CD14-positive monocyte (primary cell): ENCODE results near the gene SECTM1. TPM values are rescaled to one million over a fixed set of nuclear protein-coding genes. Genes with fewer than 3 reads are reported as not detected.
A peak's percentile ranks its signal among the peaks of the same experiment; 100 is the strongest.

ENCODE experiments used
- DNase-seq, 3 donors: peaks; one replicate each; pipeline ENCODE4 v3.0.0-alpha.2; 2011 to 2022
- H2AFZ ChIP-seq: 2 replicates; pipeline ENCODE4 v1.6.0; 2012; ENCODE audit warnings: mild to moderate bottlenecking, low read depth, low read length, inconsistent platforms; ENCODE audit not compliant: insufficient read depth, poor library complexity, severe bottlenecking
- H3K27ac ChIP-seq, 2 donors: 1 replicate in 1 of 2; 2 replicates in 1 of 2; pipeline ENCODE4 v1.5.1; 2012 to 2013; ENCODE audit warnings: low read length in 2 of 2, control low read depth in 1 of 2, inconsistent platforms in 1 of 2, low read depth in 1 of 2, mild to moderate bottlenecking in 1 of 2
- H3K27me3 ChIP-seq, 2 donors: one replicate each; pipeline versions ENCODE4 v1.6.0 to v1.6.1; 2011 to 2013; ENCODE audit warnings: low read length in 2 of 2; ENCODE audit not compliant: control insufficient read depth in 2 of 2, insufficient read depth in 2 of 2
- H3K36me3 ChIP-seq, 2 donors: replicated peaks in 1 of 2; 1 replicate in 1 of 2; 2 replicates in 1 of 2; pipeline versions ENCODE4 v1.5.1 to v1.6.1; 2012 to 2013; ENCODE audit warnings: low read length in 2 of 2, control low read depth in 1 of 2, inconsistent platforms in 1 of 2, mild to moderate bottlenecking in 1 of 2; ENCODE audit not compliant: insufficient read depth in 2 of 2, control insufficient read depth in 1 of 2
- H3K4me1 ChIP-seq, 2 donors: 1 replicate in 1 of 2; 2 replicates in 1 of 2; pipeline versions ENCODE4 v1.5.1 to v1.6.1; 2012 to 2013; ENCODE audit warnings: low read length in 2 of 2, control low read depth in 1 of 2, inconsistent platforms in 1 of 2, mild to moderate bottlenecking in 1 of 2, moderate library complexity in 1 of 2; ENCODE audit not compliant: insufficient read depth in 2 of 2, control insufficient read depth in 1 of 2
- H3K4me2 ChIP-seq: replicated peaks from 2 replicates; pipeline ENCODE3; 2012; ENCODE audit warnings: low read length, moderate library complexity, mild to moderate bottlenecking; ENCODE audit not compliant: poor library complexity, severe bottlenecking; ENCODE audit errors: extremely low read depth
- H3K4me3 ChIP-seq, 3 experiments: fragments of 200-600 bp in 1 of 3; sonication (generic) in 1 of 3; replicated peaks in 1 of 3; 1 replicate in 2 of 3; 2 replicates in 1 of 3; pipeline ENCODE4 v1.5.1; 2011 to 2013; ENCODE audit warnings: low read length in 3 of 3, mild to moderate bottlenecking in 3 of 3, control low read depth in 2 of 3, low read depth in 2 of 3, inconsistent platforms in 1 of 3, moderate library complexity in 1 of 3
- H3K79me2 ChIP-seq: 2 replicates; pipeline ENCODE4 v1.6.0; 2012; ENCODE audit warnings: mild to moderate bottlenecking, control low read depth, inconsistent platforms, low read length, moderate library complexity; ENCODE audit not compliant: insufficient read depth
- H3K9ac ChIP-seq: 2 replicates; pipeline ENCODE4 v1.6.0; 2017; ENCODE audit warnings: low read length, mild to moderate bottlenecking; ENCODE audit not compliant: insufficient read depth, poor library complexity, severe bottlenecking
- H3K9me3 ChIP-seq, 2 donors: replicated peaks in 1 of 2; 1 replicate in 1 of 2; 2 replicates in 1 of 2; pipeline versions ENCODE4 v1.5.1 to v1.6.1; 2012 to 2013; ENCODE audit warnings: low read length in 2 of 2, control low read depth in 1 of 2; ENCODE audit not compliant: control insufficient read depth in 1 of 2, insufficient read depth in 1 of 2
- H4K20me1 ChIP-seq: 2 replicates; pipeline ENCODE4 v1.6.0; 2012; ENCODE audit warnings: mild to moderate bottlenecking, low read length, control low read depth, moderate library complexity; ENCODE audit not compliant: insufficient read depth
- H3K27ac Mint-ChIP-seq, 7 donors: one replicate each; pipeline ENCODE4 v1.8.0; 2020; ENCODE audit warnings: mild to moderate bottlenecking in 7 of 7, mixed read lengths in 7 of 7, moderate library complexity in 6 of 7, inconsistent platforms in 2 of 7
- H3K27me3 Mint-ChIP-seq, 3 donors: one replicate each; pipeline ENCODE4 v1.8.0; 2021 to 2022; ENCODE audit warnings: low read depth in 3 of 3, mild to moderate bottlenecking in 3 of 3, mixed read lengths in 3 of 3, moderate library complexity in 3 of 3, inconsistent platforms in 1 of 3
- H3K36me3 Mint-ChIP-seq, 2 donors: one replicate each; pipeline ENCODE4 v1.8.0; 2020; ENCODE audit warnings: mixed read lengths in 2 of 2, inconsistent platforms in 1 of 2, mild to moderate bottlenecking in 1 of 2
- H3K4me1 Mint-ChIP-seq: one replicate; pipeline ENCODE4 v1.8.0; 2020; ENCODE audit warnings: mild to moderate bottlenecking, mixed read lengths
- H3K4me3 Mint-ChIP-seq, 2 donors: one replicate each; pipeline ENCODE4 v1.8.0; 2020; ENCODE audit warnings: mild to moderate bottlenecking in 2 of 2, mixed read lengths in 2 of 2, moderate library complexity in 1 of 2
- H3K9me3 Mint-ChIP-seq, 7 donors: one replicate each; pipeline ENCODE4 v1.8.0; 2020 to 2022; ENCODE audit warnings: mixed read lengths in 7 of 7, mild to moderate bottlenecking in 6 of 7, moderate library complexity in 6 of 7, inconsistent platforms in 2 of 7
- WGBS: methylation state at CpG from one replicate; pipeline ENCODE4 v1.1.5; 2013; ENCODE audit warnings: missing lambda C conversion rate; ENCODE audit not compliant: insufficient coverage; 5-methylcytosine and 5-hydroxymethylcytosine counted together
- intact Hi-C, 2 donors: fragments of 100-400 bp; cut with micrococcal nuclease; formaldehyde crosslinking; loops; one replicate each; pipeline versions ENCODE4 v1.15.0 to v1.15.1; 2023
- polyA plus RNA-seq, 3 donors: library from polyadenylated mRNA; depleted of rRNA in 1 of 3; unstranded in 2 of 3; stranded (reverse) in 1 of 3; fragments of 300-500 nt in 2 of 3; fragments of >200 nt in 1 of 3; fragmentation: Illumina TruSeq in 2 of 3; gene quantifications; 1 replicate in 2 of 3; 2 replicates in 1 of 3; pipeline ENCODE4 v1.2.3, GENCODE V29; 2012 to 2021
- TF ChIP-seq, protein P1 (sequence below): fragments of 200-600 bp; IDR thresholded peaks from one replicate; pipeline ENCODE4 v1.8.0; 2022; ENCODE audit warnings: antibody characterized with exemption, mild to moderate bottlenecking

The SECTM1 gene
- polyA plus RNA-seq, 3 donors = 136 to 209 (median 188) TPM

DNA sequence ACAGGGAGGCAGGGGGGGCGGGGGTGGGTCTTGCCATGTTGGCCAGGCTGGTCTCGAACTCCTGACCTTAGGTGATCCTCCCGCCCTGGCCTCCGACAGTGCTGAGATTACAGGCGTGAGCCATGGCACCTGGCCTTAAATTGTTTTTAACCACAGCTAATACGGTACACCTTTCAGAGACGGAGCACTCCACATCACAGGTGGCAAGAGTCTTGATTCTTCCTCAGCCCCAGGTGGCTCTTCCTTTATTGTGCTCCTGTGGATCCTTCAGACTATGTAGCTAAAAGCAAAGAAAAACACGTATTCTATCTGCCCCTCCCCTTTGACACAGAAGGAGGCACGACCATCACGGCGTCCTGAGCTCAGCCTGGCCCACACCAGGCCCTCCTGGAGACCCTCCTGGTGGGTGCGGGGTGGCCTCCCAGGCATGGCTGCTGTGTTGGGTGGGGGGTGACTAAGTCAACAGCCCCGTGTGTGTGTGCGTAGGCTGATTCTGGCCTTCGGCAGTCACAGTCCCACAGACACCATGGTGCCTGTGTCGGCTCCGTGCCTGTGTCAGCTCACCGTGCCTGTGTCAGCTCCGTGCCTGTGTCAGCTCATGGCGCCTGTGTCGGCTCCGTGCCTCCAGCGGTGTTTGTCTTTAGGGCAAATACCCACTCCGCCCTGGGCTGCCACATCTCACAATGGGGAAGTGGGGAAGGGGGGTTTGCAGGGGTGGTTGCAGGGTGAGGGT, 10.8 kb upstream of the SECTM1 start:
- intact Hi-C loops = no loop called here
- H3K9ac ChIP-seq = no peak overlapping the region
- H4K20me1 ChIP-seq = no peaks in the 10 kb centered on the region
- peaks cover 12 to 22% of the 10 kb centered on the region in 2 donors for H3K4me1 ChIP-seq
- peaks cover 0 to 5% of the 10 kb centered on the region in 2 donors for H3K27me3 ChIP-seq
- H3K9me3 Mint-ChIP-seq = peaks cover 0 to 12% (median 10%) of the 10 kb centered on the region in 7 donors
- H3K9me3 ChIP-seq = peaks cover 0 to 3% of the 10 kb centered on the region in 2 donors
- H3K27ac Mint-ChIP-seq = no peak overlapping the region
- 92% methylated on average over 16 of the region's 24 CpGs for WGBS
- H3K4me1 Mint-ChIP-seq = peaks cover 17% of the 10 kb centered on the region
- H3K27ac ChIP-seq = no peak overlapping the region
- no peaks in the 10 kb centered on the region for H3K36me3 ChIP-seq
- H3K27me3 Mint-ChIP-seq = peaks cover 5 to 21% (median 14%) of the 10 kb centered on the region in 3 donors
- DNase-seq = peak in 1 of 3 donors; percentile 4
- H3K4me3 ChIP-seq = no peak overlapping the region
- H3K79me2 ChIP-seq = no peaks in the 10 kb centered on the region
- no peak overlapping the region for H3K4me3 Mint-ChIP-seq
- H3K36me3 Mint-ChIP-seq = no peaks in the 10 kb centered on the region
- H3K4me2 ChIP-seq = no peak overlapping the region
- TF ChIP-seq, protein P1, sequence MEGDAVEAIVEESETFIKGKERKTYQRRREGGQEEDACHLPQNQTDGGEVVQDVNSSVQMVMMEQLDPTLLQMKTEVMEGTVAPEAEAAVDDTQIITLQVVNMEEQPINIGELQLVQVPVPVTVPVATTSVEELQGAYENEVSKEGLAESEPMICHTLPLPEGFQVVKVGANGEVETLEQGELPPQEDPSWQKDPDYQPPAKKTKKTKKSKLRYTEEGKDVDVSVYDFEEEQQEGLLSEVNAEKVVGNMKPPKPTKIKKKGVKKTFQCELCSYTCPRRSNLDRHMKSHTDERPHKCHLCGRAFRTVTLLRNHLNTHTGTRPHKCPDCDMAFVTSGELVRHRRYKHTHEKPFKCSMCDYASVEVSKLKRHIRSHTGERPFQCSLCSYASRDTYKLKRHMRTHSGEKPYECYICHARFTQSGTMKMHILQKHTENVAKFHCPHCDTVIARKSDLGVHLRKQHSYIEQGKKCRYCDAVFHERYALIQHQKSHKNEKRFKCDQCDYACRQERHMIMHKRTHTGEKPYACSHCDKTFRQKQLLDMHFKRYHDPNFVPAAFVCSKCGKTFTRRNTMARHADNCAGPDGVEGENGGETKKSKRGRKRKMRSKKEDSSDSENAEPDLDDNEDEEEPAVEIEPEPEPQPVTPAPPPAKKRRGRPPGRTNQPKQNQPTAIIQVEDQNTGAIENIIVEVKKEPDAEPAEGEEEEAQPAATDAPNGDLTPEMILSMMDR = no peak
- H2AFZ ChIP-seq = no peak overlapping the region

DNA sequence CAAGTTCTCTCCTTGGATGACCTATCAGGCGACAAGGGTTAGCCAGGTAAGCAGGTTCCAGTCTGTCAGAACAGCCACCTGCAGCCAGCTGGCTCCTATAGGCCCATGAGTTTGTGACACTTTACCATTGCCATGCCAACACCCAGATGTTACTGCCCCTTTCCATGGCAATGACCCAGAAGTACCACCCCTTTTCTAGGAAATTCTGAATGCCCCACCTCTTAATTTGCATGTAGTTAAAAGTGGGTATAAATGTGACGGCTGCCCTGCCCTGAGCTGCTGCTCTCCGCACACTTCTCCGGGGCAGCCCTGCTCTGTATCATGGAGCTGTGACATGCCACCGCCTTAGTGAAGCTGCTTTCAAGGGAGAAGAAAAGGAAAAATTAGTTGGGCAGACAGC, 10.0 kb upstream of the SECTM1 start:
- Histone ChIP-seq H3K4me1 (peaks cover 15 to 27% of the 10 kb centered on the region in 2 donors), H4K20me1 (no peaks in the 10 kb centered on the region), H2AFZ (no peak overlapping the region), H3K27ac (no peak overlapping the region), H3K79me2 (no peaks in the 10 kb centered on the region), H3K4me2 (no peak overlapping the region), H3K9ac (no peak overlapping the region), H3K27me3 (peaks cover 0 to 5% of the 10 kb centered on the region in 2 donors), H3K36me3 (no peaks in the 10 kb centered on the region), H3K4me3 (no peak overlapping the region), H3K9me3 (peaks cover 0 to 3% of the 10 kb centered on the region in 2 donors)
- 95% methylated on average over 5 of the region's 5 CpGs for WGBS
- Mint-ChIP-seq H3K4me1 (peaks cover 23% of the 10 kb centered on the region), H3K27ac (no peak overlapping the region), H3K36me3 (no peaks in the 10 kb centered on the region), H3K9me3 (peaks cover 0 to 12% (median 10%) of the 10 kb centered on the region in 7 donors), H3K4me3 (no peak overlapping the region), H3K27me3 (peaks cover 10 to 19% (median 13%) of the 10 kb centered on the region in 3 donors)
- TF ChIP-seq, protein P1 = no peak
- no peak for DNase-seq
- intact Hi-C loops = no loop called here
